Posterior cingulate gyrus (tissue), 11 donors: ENCODE results near the gene PTPRG.

Experiments
- DNase-seq, 10 donors: peaks; one replicate each; pipeline versions ENCODE4 v3.0.0 to v3.0.0-alpha.2; 2020 to 2021; ENCODE audit warnings: mixed read lengths in 3 of 10
- intact Hi-C: fragments of 100-400 bp; cut with DNase I; formaldehyde crosslinking; loops from one replicate; pipeline ENCODE4 v1.15.1; 2023

PTPRG gene

DNA sequence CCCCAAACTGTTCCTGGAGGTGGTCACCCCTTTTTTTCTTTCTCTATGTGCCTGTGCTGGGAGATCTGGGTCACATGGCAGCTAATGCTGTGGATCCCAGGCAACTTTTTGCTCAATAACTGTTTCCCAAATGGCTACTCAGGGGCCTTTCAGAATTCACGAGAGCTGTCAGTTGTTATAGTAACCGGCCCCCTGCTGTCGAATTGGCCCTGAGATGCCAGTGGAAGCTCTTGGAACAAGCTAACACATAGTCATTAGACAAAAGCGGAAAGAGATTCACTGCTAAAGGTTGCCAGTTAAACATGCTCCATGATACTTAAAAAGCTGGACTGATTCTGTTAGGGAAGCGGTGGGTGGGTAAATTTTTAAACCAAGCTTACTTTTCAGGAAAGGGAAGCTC lies 667.8 kb downstream of the PTPRG start:
- peak in 3 of 10 donors; percentile 13 to 24 (median 15) for DNase-seq
- intact Hi-C loops = no loop called here

DNA sequence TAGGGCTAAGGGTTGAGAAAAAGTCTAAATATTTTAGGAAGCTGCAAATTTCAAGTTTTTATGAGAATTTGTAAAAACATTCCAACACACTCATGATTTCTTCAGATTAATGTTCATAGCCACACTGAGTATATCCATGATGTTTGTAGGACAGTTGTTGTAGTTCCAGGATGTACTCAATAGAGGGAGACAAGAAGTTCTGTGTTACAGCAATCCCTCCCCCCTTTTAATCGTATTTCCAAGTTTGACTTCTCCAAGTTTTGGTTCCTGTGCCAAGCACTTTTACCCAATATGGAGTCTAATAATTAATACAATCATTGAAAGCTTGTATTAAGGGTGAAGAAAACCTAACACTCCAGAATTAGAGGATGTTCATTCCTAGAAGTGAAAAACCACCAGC lies 668.5 kb downstream of the PTPRG start:
- intact Hi-C loops = no loop called here
- no peak for DNase-seq

DNA sequence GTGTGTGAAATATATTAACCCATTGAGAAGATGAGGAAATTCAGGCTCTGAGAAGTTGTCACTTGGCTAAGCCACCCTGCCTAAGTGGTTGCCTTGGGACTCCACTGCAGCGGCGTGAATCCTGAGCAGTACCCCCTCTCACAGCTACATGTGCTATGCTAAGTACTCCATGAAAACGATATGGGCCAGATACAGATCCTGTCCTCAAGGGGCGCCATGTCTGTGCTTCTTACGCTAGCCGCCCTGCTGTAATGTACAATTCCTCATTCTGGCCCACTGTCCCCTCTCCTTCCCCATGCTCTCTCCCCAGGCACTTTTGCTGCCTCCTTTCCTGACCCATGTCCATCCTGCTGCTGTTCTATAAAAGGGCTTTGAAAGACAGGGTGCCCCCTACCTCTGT lies 671.7 kb downstream of the PTPRG start:
- no peak for DNase-seq
- intact Hi-C loops = no loop called here

DNA sequence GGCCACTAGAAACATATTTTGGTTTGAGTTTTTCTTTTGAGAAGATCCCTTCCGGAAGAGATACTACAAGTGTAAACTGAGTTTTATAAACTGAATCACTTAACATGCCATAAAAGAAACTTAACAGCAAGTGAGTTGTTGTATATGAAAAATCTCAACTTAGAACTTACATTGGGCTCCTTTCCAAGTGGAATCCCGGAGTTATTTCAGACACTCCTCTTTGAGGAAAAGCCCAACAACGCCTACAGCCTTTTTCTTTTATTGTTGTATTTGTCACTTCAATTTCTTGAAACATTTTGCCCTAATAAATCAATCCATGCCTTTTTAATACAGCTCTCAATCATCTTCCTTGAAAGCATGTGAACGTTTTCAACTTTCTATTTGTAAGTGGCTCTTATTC lies 674.6 kb downstream of the PTPRG start:
- DNase-seq = no peak
- intact Hi-C loops = no loop called here

DNA sequence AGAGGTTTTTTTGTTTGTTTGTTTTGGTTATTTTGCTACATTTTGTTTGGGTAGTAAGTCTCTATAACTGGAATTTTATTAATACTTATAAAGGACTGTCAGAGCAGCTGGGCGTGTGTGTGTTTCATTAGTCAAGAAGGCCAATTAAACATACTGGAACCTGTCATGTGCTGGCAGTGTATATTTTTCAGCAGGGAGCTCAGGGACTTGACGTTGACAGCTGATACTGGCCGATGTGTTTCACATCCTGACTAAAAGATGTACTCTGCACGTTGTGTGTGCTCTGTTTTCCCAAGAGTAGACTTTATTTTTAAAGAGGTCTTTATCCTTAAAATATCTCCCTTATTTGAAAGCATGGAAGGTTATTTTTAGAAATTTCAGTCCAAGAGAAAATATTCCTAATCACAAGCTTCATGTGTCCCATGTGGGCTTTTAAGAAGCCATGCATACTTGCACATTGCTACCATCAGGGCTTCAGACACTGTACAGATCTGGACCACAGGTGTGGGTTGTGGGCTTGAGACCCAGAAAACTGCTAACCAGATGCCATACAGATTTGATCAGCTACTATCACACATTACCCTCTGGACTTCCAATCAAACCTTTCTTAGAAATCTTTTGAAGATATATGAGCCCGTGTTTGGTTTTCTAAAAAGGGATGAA lies 676.0 kb downstream of the PTPRG start:
- DNase-seq = no peak
- intact Hi-C loops = no loop called here

DNA sequence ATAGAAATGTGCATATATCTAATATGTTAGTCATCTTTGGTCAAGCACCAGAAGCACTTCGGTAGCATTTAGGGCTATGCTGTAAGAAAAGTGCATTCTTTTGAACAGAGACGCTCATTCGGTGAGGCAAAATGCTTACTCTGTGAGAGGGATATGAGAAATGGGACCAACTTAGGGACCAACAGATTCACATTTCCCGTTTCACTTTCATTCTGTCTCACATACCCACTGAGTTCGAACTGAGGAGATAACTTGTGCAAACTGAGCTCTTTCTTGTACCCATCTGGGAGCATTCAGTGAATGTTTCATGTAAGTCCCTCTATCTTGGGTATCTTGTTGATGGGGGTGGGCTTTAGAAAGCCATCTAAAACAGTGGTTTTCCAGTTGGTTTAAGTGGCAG lies 676.6 kb downstream of the PTPRG start:
- no peak for DNase-seq
- intact Hi-C loops = no loop called here

DNA sequence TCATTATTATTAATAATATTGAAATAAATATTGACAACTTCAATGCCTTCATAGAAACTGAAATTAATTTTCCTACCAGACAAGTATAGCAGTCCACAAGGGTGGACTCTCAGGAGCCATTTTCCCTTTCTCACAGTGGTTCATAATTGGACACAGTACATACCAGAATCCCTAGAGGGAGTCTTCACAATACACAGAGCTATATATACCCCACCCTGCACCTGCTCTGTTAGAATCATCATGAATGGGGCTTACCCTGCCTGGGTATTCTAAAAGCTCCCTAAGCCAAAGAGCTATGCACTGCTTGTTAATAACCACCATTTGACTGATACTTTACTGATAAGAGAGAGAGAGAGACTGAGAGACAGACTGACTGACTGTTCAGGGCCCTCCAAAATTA lies 677.1 kb downstream of the PTPRG start:
- intact Hi-C loops = no loop called here
- DNase-seq = no peak

DNA sequence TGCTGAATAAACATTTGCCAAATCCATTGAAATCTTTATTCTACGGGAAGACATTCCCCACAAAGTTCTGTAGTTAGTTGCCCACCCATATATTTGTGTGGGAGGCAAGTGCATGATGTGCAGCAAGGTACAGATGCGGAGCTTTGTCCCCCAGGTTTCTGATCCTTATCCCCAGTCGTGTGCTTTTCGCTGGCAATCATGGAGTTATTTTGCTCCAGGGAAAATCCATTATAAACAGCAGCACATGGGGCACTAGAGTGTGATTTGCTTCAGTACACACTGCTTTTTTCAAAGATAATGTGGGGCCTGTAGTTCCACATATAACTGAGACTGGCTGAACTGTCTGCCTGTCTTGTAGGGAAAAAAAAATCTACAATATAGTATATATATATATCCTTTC lies 679.9 kb downstream of the PTPRG start:
- intact Hi-C loops = no loop called here
- no peak for DNase-seq

DNA sequence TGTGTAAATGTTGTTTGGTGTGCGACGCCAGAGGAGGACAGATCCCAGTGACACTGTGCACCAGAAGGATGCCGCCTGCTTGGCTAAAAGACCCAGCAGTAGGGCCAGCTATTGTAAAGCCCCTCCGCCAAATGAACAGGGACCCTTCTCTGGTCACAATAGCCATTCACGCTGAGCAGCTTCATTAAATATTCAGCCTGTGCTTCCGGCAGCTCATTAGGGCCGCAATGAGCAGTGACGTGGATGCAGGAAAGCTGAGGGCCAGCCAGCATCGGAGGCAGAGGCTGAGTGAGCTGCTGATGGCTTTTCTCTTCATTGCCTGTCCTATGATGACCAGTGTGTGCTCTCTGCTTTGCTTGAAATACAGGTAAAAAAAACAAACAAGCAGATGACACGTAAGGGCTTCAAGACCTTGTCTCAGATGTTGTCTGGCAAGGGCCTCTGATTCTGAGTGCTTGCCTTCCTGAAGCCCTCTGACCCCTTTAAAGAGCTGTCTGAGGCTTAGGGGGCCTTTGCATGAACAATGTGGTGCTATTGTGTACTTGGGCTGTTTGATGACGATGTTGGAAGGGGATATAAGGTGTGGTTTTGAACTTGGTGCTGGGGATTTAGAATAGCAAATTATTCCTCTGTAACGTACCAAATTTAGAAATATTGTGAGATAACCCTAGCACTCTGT lies 681.6 kb downstream of the PTPRG start:
- DNase-seq = peak in 8 of 10 donors; percentile 16 to 86 (median 31)
- intact Hi-C loops = no loop called here

DNA sequence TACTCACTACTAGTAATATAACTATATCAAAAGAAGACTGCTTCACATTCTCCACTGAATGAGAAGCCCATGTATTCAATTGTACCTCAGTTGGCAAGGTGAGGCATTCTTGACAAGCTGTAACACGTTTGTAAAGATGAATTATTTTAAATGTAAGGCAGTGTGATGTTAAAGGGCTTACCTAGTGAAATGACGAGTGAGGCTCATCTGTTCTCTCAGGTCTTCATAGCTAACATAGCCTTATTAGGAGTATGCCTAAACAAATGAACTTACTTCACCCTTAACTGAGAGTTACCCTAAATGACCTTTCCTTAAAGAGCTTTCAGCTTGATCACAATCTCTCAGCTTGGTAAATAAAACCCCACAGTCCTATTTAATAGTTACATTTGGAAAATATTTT lies 684.7 kb downstream of the PTPRG start:
- intact Hi-C loops = no loop called here
- no peak for DNase-seq

DNA sequence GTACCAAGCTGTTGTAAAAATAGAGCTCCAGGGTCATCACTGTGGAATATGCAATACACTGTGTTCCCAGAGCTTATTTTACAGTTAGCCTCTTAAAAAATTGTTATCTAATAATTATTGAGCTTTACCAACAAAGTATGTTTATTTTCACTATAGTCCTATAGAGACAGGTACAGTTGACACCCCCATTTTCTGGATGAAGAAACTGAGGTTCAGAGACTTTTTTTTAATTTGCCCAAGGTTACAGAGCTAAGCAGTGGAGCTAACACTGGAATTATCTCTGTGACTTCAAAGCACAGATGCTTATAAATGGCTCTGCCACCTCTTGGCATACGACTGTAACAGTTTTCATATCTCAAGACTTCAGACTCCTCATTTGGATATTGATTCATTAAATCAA lies 685.6 kb downstream of the PTPRG start:
- intact Hi-C loops = no loop called here
- no peak for DNase-seq

DNA sequence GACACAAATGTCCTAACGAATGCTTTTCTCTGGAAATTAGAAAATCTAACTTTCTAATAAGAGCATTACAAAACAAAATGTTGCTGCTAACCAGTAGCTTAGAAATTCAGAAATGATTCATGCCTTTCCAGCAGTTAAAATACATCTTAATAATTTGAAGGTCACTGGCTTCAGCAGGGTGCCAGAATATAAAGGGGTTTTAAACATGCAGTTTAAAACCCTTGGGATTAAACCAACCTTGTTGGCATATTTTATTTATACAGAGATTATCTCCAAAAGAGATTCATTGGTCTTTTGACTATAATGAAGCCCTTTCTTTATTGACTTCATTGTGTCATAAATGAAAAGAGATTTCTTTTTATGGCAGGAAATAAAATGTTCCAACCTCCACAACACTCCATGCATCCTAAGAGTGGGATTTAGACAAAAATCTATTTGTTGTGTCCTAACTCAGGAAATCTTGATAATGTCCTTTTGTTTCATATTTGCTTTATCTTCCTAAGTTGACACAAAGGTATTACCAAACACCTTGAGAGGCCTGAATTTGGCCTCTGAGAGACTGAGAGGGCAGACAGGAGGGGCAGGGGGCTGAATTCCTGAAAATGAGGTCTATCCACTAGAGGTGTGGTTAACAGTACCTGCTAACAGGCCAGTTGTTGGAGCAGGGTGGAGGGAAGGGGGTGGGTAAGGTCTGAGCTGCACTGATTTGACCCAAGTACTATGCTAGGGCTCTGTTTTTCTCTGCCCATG lies 687.5 kb downstream of the PTPRG start:
- intact Hi-C loops = no loop called here
- no peak for DNase-seq

DNA sequence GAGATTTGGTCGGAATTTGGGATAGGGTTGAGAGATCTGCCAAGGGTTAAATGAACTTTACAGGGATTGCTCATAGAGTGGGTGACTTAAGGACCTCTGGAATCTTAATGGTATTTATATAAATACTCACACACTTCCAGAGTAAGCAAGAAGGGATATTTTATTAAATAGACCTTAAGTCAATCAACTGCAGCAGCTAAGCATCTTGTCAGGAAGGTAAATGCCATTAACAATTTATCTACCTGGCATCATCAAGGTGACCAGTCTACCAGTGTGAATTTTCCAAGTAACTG lies 688.1 kb downstream of the PTPRG start:
- DNase-seq = no peak
- intact Hi-C loops = no loop called here

DNA sequence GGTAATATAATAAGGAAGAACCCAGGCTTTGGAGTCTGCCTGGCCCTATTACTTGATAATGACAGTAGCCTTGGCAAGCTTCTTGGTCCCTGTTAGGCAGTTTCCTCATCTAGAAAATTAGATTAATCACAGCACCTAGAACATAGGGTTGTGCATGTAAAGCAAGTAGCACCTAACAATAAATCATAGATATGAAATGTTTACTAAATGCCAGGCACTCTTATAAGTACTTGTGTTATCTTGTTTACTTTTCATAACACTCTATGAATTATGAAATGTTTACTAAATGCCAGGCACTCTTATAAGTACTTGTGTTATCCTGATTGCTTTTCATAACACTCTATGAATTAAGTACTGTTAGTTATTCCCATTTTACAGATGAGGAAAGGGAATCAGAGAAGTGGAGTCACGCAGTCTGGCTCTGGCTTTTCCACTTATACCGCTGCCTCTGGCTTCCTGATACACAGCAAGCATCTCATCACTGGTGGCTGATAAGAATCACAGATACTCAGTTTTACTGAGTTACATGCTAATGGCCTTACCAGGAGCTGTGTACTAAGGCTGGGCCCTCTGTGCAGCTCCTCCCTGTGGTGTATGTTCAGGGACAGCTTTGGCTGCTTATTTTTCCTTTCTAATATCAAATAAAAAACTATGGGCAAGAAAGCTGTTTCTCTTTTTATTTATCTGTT lies 688.6 kb downstream of the PTPRG start:
- intact Hi-C loops = no loop called here
- DNase-seq = no peak

DNA sequence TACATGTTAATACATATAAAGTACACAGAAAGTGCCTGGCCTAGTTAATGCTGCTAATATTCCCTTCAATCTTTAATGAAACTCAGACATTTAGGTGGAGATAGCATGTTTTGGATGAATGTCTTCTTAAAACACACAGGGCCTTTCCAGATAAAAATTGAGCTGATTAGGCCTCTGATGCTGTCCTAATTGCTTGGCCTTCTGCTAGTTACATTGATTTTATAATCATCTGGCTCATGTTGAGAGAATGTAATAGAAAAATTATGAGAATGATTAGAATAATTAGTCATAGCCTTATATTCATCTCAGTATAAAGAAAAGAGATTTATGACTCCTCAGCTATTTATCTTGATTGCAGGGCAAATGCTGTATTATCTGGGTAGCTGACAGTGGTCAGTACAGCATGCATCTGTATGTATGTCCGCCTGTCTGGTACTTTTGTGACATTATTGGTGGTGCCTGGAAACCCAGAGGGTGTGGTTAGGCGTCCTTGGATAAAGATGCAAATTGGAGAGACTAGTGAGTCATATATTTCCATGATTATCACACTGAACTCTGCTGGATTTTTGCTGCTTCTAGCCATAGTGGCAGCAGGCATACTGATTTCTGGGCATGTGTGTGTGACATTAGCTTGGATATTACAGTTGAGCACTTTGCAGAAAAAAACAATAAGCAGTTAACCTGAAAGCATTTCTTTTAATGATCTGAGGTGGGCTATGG lies 691.2 kb downstream of the PTPRG start:
- DNase-seq = no peak
- intact Hi-C loops = no loop called here

DNA sequence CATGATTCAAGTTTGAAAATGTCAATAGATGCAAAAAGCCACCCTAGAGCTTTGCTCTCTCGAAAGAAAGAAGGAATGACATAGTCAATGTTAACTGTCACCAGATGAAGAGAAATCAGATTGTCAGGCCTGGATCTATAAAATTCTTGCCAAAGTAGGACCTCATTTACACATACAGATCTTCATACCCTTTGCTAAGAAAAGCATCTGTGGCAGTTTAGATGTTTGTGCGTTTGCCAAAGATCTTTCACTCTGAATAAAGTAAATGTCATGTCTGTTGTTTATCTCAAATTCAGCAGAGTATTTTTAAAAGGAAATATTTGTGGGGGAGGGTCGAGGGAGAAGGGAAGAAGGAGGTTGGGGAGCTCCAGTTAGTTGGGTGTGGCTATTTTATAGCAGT lies 692.6 kb downstream of the PTPRG start:
- DNase-seq = no peak
- intact Hi-C loops = no loop called here

DNA sequence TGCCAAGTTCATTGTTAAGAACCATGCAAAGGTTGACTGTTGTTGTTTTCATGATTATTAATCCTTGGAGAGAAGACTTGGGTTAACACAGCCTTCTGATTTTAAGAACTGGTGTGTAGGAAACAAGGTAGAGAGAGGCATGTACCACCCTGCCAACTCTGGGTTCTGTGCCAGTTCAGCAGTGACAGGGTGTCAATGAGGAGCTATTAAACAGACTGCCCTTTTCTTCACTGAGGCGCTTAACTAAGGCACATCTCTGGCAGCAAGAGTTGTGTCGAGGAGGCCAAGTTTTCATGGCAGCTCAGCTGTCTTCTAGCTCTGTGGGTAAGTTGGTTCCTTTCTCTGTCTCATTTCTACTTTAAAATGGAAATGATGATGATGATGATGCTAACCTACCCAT lies 694.4 kb downstream of the PTPRG start:
- intact Hi-C loops = no loop called here
- DNase-seq = no peak

DNA sequence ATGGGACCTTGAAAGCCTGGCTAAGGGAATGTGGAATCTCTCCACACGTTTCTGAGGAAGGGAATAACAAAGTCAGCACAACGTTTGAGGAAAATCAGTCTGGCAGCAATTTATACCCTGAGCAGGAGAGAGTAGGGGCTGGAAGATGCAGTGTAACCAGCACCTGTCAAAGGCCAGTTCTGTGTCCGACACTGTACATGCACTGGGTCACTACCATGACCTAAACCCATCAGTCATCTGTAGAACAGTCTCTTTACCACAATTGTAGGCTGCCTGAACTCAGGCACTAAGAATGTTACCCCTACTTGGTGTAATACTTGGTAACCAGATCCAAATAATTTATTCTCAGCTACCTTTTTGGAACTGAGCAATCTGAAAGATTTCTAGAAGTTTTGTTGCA lies 698.6 kb downstream of the PTPRG start:
- intact Hi-C loops = no loop called here
- no peak for DNase-seq

DNA sequence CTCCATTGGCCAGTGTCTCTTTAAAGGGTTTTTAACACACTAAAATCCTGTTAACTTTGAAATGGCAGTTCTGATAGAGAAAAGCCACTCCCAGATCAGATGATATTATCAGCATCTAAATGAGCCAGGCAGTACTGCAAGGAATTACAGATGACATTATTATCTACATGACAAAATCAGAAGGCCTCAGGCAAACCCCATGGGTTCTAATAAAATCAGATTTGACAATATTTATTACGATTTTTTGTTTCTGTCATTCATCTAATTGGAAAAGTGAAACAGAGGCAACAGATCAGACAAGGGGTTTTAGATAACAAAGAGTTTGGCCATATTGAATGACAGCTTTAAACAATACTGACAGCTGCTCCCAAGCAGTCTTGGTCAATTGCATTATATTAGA lies 699.3 kb downstream of the PTPRG start:
- intact Hi-C loops = no loop called here
- DNase-seq = no peak

DNA sequence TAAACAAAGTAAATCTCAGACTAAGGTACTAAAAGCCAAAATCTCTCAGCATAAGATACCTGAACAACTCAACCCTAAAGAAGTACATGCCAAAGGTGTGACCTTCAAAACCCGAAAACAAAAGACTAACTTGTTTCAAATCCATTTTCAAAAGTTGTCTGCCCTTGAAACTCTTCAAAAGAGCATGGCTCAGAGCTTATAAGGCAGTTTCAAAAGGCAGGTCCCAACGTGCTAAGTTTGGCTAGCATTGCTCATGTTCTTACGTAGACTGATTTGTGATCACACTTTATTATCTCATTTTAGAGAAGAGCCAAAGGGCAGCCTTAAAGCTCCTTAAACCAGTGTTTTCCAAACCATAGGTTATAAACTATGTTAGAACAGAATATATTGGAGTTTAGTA lies 699.8 kb downstream of the PTPRG start:
- intact Hi-C loops = no loop called here
- DNase-seq = no peak

DNA sequence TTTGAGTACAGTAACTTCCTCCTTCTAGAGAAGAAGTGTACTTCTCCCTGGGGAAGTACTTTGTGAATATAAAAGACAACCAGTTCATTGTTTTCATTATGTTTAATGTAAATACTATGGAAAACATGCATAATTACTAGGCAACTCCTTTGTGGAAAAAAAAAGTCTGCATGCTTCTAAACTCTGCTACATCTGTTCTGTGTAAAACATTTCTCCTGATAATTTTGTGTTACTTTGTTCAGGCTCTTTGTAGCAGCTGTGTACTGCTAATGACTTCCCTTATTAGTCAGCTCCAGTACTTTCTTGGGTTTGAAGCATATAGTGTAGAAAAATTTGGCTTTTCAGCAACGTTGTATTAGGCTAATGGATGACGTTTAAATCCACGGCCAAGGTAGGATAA lies 700.4 kb downstream of the PTPRG start:
- intact Hi-C loops = no loop called here
- no peak for DNase-seq
